Endometrial microvascular endothelial cells (primary cell): ENCODE data around the gene OR1A2. TPM values are rescaled to one million over a fixed set of nuclear protein-coding genes. Genes with fewer than 3 reads are reported as not detected.
"Not testable (repeated sequence)": the region's sequence is repeated elsewhere in the genome, so short reads cannot be mapped to it uniquely, and the experiment has no call there.

Source experiments
- in situ Hi-C: cut with HindIII; loops from 2 replicates; pipeline ENCODE4 v1.10.0; 2017; ENCODE audit warnings: low sequenced_read_pairs, low pct_unique_long_range_greater_than_20kb; ENCODE audit errors: inconsistent ontology term
- total RNA-seq: library from RNA; depleted of rRNA; stranded (reverse); fragments of >200 nt; gene quantifications from one replicate; pipeline ENCODE4 v1.2.3, GENCODE V29; 2015; ENCODE audit errors: inconsistent ontology term

The OR1A2 gene
- total RNA-seq: not detected

GRCh38 chr17:3197219-3197618 lies at the start of gene OR1A2:
Gene OR1A2 (plus strand): TSS chr17:3197519. CDS start chr17:3197519, 0 bp downstream.
- in situ Hi-C loops: no loop called here

GRCh38 chr17:3157218-3157617 lies 40.1 kb upstream of the OR1A2 start:
- in situ Hi-C loops: no loop called here

GRCh38 chr17:3167574-3167973 lies 29.7 kb upstream of the OR1A2 start:
- in situ Hi-C loops: no loop called here

GRCh38 chr17:3189961-3190360 lies 7.4 kb upstream of the OR1A2 start:
- in situ Hi-C loops: no loop called here

- in situ Hi-C loops: no loop called here
Observed at GRCh38 chr17:3207367-3207766, 10.0 kb downstream of the OR1A2 start, which contains the start of gene OR1A1. Gene OR1A1 (plus strand): TSS chr17:3207667. CDS start chr17:3215621, 7,954 bp downstream.

- in situ Hi-C loops: no loop called here
Observed at GRCh38 chr17:3208484-3208883, 11.2 kb downstream of the OR1A2 start.

- in situ Hi-C loops: no loop called here
Observed at GRCh38 chr17:3213001-3213400, 15.7 kb downstream of the OR1A2 start.

GRCh38 chr17:3213587-3213986 lies 16.3 kb downstream of the OR1A2 start:
- in situ Hi-C loops: no loop called here

GRCh38 chr17:3219978-3220377 lies 22.7 kb downstream of the OR1A2 start:
- in situ Hi-C loops: not testable (repeated sequence)

GRCh38 chr17:3221850-3222249 lies 24.5 kb downstream of the OR1A2 start:
- in situ Hi-C loops: no loop called here

- in situ Hi-C loops: no loop called here
Observed at GRCh38 chr17:3222505-3222904, 25.2 kb downstream of the OR1A2 start.

- in situ Hi-C loops: not testable (repeated sequence)
Observed at GRCh38 chr17:3224721-3225352, 27.5 kb downstream of the OR1A2 start.

GRCh38 chr17:3232300-3232699 lies 35.0 kb downstream of the OR1A2 start:
- in situ Hi-C loops: not testable (repeated sequence)

GRCh38 chr17:3238685-3239084 lies 41.4 kb downstream of the OR1A2 start:
- in situ Hi-C loops: not testable (repeated sequence)

- in situ Hi-C loops: not testable (repeated sequence)
Observed at GRCh38 chr17:3241044-3241443, 43.7 kb downstream of the OR1A2 start.

- in situ Hi-C loops: not testable (repeated sequence)
Observed at GRCh38 chr17:3244841-3245240, 47.5 kb downstream of the OR1A2 start.

Other genes starting within 250 kb of the OR1A2 start
- not detected for gene OR1D5, start 133.9 kb upstream of the OR1A2 start, total RNA-seq
- not detected for gene OR1D2, start 93.1 kb upstream of the OR1A2 start, total RNA-seq
- gene OR1G1, start 70.0 kb upstream of the OR1A2 start, total RNA-seq: not detected
- gene OR1A1, start 10.1 kb downstream of the OR1A2 start, total RNA-seq: not detected
- not detected for gene OR3A1, start 100.8 kb downstream of the OR1A2 start, total RNA-seq
- gene OR3A2, start 188.8 kb downstream of the OR1A2 start, total RNA-seq: not detected
- not detected for gene OR1E1, start 200.9 kb downstream of the OR1A2 start, total RNA-seq
- not detected for gene OR3A3, start 213.9 kb downstream of the OR1A2 start, total RNA-seq
- not detected for gene OR1E2, start 236.3 kb downstream of the OR1A2 start, total RNA-seq